CD14-positive monocyte (primary cell): ENCODE data around the gene SYNDIG1. TPM values are rescaled to one million over a fixed set of nuclear protein-coding genes. Genes with fewer than 3 reads are reported as not detected.

Experiments
- DNase-seq, 3 donors: peaks; one replicate each; pipeline ENCODE4 v3.0.0-alpha.2; 2011 to 2022
- H2AFZ ChIP-seq: 2 replicates; pipeline ENCODE4 v1.6.0; 2012; ENCODE audit warnings: mild to moderate bottlenecking, low read depth, low read length, inconsistent platforms; ENCODE audit not compliant: insufficient read depth, poor library complexity, severe bottlenecking
- H3K27ac ChIP-seq, 2 donors: 1 replicate in 1 of 2; 2 replicates in 1 of 2; pipeline ENCODE4 v1.5.1; 2012 to 2013; ENCODE audit warnings: low read length in 2 of 2, control low read depth in 1 of 2, inconsistent platforms in 1 of 2, low read depth in 1 of 2, mild to moderate bottlenecking in 1 of 2
- H3K27me3 ChIP-seq, 2 donors: one replicate each; pipeline versions ENCODE4 v1.6.0 to v1.6.1; 2011 to 2013; ENCODE audit warnings: low read length in 2 of 2; ENCODE audit not compliant: control insufficient read depth in 2 of 2, insufficient read depth in 2 of 2
- H3K36me3 ChIP-seq, 2 donors: replicated peaks in 1 of 2; 1 replicate in 1 of 2; 2 replicates in 1 of 2; pipeline versions ENCODE4 v1.5.1 to v1.6.1; 2012 to 2013; ENCODE audit warnings: low read length in 2 of 2, control low read depth in 1 of 2, inconsistent platforms in 1 of 2, mild to moderate bottlenecking in 1 of 2; ENCODE audit not compliant: insufficient read depth in 2 of 2, control insufficient read depth in 1 of 2
- H3K4me1 ChIP-seq, 2 donors: 1 replicate in 1 of 2; 2 replicates in 1 of 2; pipeline versions ENCODE4 v1.5.1 to v1.6.1; 2012 to 2013; ENCODE audit warnings: low read length in 2 of 2, control low read depth in 1 of 2, inconsistent platforms in 1 of 2, mild to moderate bottlenecking in 1 of 2, moderate library complexity in 1 of 2; ENCODE audit not compliant: insufficient read depth in 2 of 2, control insufficient read depth in 1 of 2
- H3K4me2 ChIP-seq: replicated peaks from 2 replicates; pipeline ENCODE3; 2012; ENCODE audit warnings: low read length, moderate library complexity, mild to moderate bottlenecking; ENCODE audit not compliant: poor library complexity, severe bottlenecking; ENCODE audit errors: extremely low read depth
- H3K4me3 ChIP-seq, 3 experiments: fragments of 200-600 bp in 1 of 3; sonication (generic) in 1 of 3; replicated peaks in 1 of 3; 1 replicate in 2 of 3; 2 replicates in 1 of 3; pipeline ENCODE4 v1.5.1; 2011 to 2013; ENCODE audit warnings: low read length in 3 of 3, mild to moderate bottlenecking in 3 of 3, control low read depth in 2 of 3, low read depth in 2 of 3, inconsistent platforms in 1 of 3, moderate library complexity in 1 of 3
- H3K79me2 ChIP-seq: 2 replicates; pipeline ENCODE4 v1.6.0; 2012; ENCODE audit warnings: mild to moderate bottlenecking, control low read depth, inconsistent platforms, low read length, moderate library complexity; ENCODE audit not compliant: insufficient read depth
- H3K9ac ChIP-seq: 2 replicates; pipeline ENCODE4 v1.6.0; 2017; ENCODE audit warnings: low read length, mild to moderate bottlenecking; ENCODE audit not compliant: insufficient read depth, poor library complexity, severe bottlenecking
- H3K9me3 ChIP-seq, 2 donors: replicated peaks in 1 of 2; 1 replicate in 1 of 2; 2 replicates in 1 of 2; pipeline versions ENCODE4 v1.5.1 to v1.6.1; 2012 to 2013; ENCODE audit warnings: low read length in 2 of 2, control low read depth in 1 of 2; ENCODE audit not compliant: control insufficient read depth in 1 of 2, insufficient read depth in 1 of 2
- H4K20me1 ChIP-seq: 2 replicates; pipeline ENCODE4 v1.6.0; 2012; ENCODE audit warnings: mild to moderate bottlenecking, low read length, control low read depth, moderate library complexity; ENCODE audit not compliant: insufficient read depth
- H3K27ac Mint-ChIP-seq, 7 donors: one replicate each; pipeline ENCODE4 v1.8.0; 2020; ENCODE audit warnings: mild to moderate bottlenecking in 7 of 7, mixed read lengths in 7 of 7, moderate library complexity in 6 of 7, inconsistent platforms in 2 of 7
- H3K27me3 Mint-ChIP-seq, 3 donors: one replicate each; pipeline ENCODE4 v1.8.0; 2021 to 2022; ENCODE audit warnings: low read depth in 3 of 3, mild to moderate bottlenecking in 3 of 3, mixed read lengths in 3 of 3, moderate library complexity in 3 of 3, inconsistent platforms in 1 of 3
- H3K36me3 Mint-ChIP-seq, 2 donors: one replicate each; pipeline ENCODE4 v1.8.0; 2020; ENCODE audit warnings: mixed read lengths in 2 of 2, inconsistent platforms in 1 of 2, mild to moderate bottlenecking in 1 of 2
- H3K4me1 Mint-ChIP-seq: one replicate; pipeline ENCODE4 v1.8.0; 2020; ENCODE audit warnings: mild to moderate bottlenecking, mixed read lengths
- H3K4me3 Mint-ChIP-seq, 2 donors: one replicate each; pipeline ENCODE4 v1.8.0; 2020; ENCODE audit warnings: mild to moderate bottlenecking in 2 of 2, mixed read lengths in 2 of 2, moderate library complexity in 1 of 2
- H3K9me3 Mint-ChIP-seq, 7 donors: one replicate each; pipeline ENCODE4 v1.8.0; 2020 to 2022; ENCODE audit warnings: mixed read lengths in 7 of 7, mild to moderate bottlenecking in 6 of 7, moderate library complexity in 6 of 7, inconsistent platforms in 2 of 7
- WGBS: methylation state at CpG from one replicate; pipeline ENCODE4 v1.1.5; 2013; ENCODE audit warnings: missing lambda C conversion rate; ENCODE audit not compliant: insufficient coverage; 5-methylcytosine and 5-hydroxymethylcytosine counted together
- intact Hi-C, 2 donors: fragments of 100-400 bp; cut with micrococcal nuclease; formaldehyde crosslinking; loops; one replicate each; pipeline versions ENCODE4 v1.15.0 to v1.15.1; 2023
- polyA plus RNA-seq, 3 donors: library from polyadenylated mRNA; depleted of rRNA in 1 of 3; unstranded in 2 of 3; stranded (reverse) in 1 of 3; fragments of 300-500 nt in 2 of 3; fragments of >200 nt in 1 of 3; fragmentation: Illumina TruSeq in 2 of 3; gene quantifications; 1 replicate in 2 of 3; 2 replicates in 1 of 3; pipeline ENCODE4 v1.2.3, GENCODE V29; 2012 to 2021
- TF ChIP-seq, protein P1 (sequence below): fragments of 200-600 bp; IDR thresholded peaks from one replicate; pipeline ENCODE4 v1.8.0; 2022; ENCODE audit warnings: antibody characterized with exemption, mild to moderate bottlenecking

The SYNDIG1 gene
- polyA plus RNA-seq, 3 donors: not detected

DNA sequence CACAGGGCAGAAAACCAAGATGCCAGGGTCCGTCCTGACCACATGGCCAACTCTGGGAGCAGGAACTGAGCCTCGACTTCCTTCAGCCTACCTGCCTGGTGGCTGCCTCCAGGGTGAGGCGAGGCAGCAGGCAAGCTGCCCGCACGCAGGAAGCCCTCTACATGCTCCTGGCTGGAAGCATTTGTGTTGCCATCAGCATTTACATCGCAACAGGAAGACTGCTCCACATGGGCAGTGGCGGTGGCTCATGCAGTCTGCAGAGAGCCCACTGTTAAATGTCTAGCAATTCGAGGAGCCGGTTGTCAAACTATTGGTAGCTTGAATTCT, 233.8 kb downstream of the SYNDIG1 start:
- Mint-ChIP-seq H3K4me3 (no peak overlapping the region), H3K27ac (no peak overlapping the region), H3K4me1 (no peaks in the 10 kb centered on the region), H3K9me3 (no peaks in the 10 kb centered on the region), H3K27me3 (peaks cover 0 to 2% (median 2%) of the 10 kb centered on the region in 3 donors), H3K36me3 (no peaks in the 10 kb centered on the region)
- no peaks in the 10 kb centered on the region for H3K9me3 ChIP-seq
- no peaks in the 10 kb centered on the region for H3K27me3 ChIP-seq
- WGBS: 95% methylated on average over 7 of the region's 9 CpGs
- TF ChIP-seq, protein P1, sequence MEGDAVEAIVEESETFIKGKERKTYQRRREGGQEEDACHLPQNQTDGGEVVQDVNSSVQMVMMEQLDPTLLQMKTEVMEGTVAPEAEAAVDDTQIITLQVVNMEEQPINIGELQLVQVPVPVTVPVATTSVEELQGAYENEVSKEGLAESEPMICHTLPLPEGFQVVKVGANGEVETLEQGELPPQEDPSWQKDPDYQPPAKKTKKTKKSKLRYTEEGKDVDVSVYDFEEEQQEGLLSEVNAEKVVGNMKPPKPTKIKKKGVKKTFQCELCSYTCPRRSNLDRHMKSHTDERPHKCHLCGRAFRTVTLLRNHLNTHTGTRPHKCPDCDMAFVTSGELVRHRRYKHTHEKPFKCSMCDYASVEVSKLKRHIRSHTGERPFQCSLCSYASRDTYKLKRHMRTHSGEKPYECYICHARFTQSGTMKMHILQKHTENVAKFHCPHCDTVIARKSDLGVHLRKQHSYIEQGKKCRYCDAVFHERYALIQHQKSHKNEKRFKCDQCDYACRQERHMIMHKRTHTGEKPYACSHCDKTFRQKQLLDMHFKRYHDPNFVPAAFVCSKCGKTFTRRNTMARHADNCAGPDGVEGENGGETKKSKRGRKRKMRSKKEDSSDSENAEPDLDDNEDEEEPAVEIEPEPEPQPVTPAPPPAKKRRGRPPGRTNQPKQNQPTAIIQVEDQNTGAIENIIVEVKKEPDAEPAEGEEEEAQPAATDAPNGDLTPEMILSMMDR: no peak
- DNase-seq: no peak
- no peak overlapping the region for H3K4me2 ChIP-seq
- no peak overlapping the region for H3K27ac ChIP-seq
- H3K79me2 ChIP-seq: no peaks in the 10 kb centered on the region
- no peaks in the 10 kb centered on the region for H3K36me3 ChIP-seq
- no peak overlapping the region for H3K9ac ChIP-seq
- no peak overlapping the region for H3K4me3 ChIP-seq
- intact Hi-C loops: no loop called here
- no peak overlapping the region for H2AFZ ChIP-seq
- H3K4me1 ChIP-seq: no peaks in the 10 kb centered on the region
- H4K20me1 ChIP-seq: no peaks in the 10 kb centered on the region

DNA sequence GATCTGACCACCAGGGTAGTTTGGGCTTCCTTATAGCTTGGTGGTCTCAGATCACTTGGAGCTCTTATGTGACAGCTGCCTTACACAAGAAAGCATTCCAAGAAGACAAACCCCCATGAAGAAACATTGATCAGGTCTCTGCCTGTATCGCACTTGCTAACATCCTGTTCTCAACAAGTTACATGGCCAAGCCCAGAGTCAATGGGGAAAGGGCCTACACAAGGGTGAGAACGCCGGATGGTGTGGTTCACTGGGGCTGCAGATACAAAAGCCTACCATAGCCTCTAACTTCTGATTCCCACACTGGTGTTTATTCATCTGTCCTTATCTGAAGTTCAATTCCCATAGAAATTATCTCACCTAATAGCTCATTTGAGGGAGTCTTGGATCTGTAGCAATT, 235.5 kb downstream of the SYNDIG1 start:
- H3K9me3 ChIP-seq: no peaks in the 10 kb centered on the region
- H3K36me3 ChIP-seq: no peaks in the 10 kb centered on the region
- H3K4me2 ChIP-seq: no peak overlapping the region
- Mint-ChIP-seq H3K4me3 (no peak overlapping the region), H3K4me1 (no peaks in the 10 kb centered on the region), H3K9me3 (no peaks in the 10 kb centered on the region), H3K27me3 (peaks cover 0 to 2% (median 2%) of the 10 kb centered on the region in 3 donors), H3K36me3 (no peaks in the 10 kb centered on the region), H3K27ac (no peak overlapping the region)
- no peak overlapping the region for H3K27ac ChIP-seq
- no peaks in the 10 kb centered on the region for H3K79me2 ChIP-seq
- 100% methylated on average over 3 of the region's 3 CpGs for WGBS
- no peak overlapping the region for H3K4me3 ChIP-seq
- H3K9ac ChIP-seq: no peak overlapping the region
- intact Hi-C loops: no loop called here
- H2AFZ ChIP-seq: no peak overlapping the region
- TF ChIP-seq, protein P1: no peak
- no peaks in the 10 kb centered on the region for H3K27me3 ChIP-seq
- H3K4me1 ChIP-seq: no peaks in the 10 kb centered on the region
- no peaks in the 10 kb centered on the region for H4K20me1 ChIP-seq
- no peak for DNase-seq
